Activated T-helper 1 cell treated with Interleukin-2 at 50 U/mL for 16 hours (primary cell): ENCODE data around the gene FASTKD3.

Experiments
- DNase-seq: peaks from one replicate; pipeline ENCODE4 v3.0.0-alpha.2; 2020; ENCODE audit warnings: low read depth

The FASTKD3 gene

GRCh38 chr5:7881091-7881490 is 12.3 kb upstream of the FASTKD3 start:
- DNase-seq = no peak

GRCh38 chr5:7878381-7878873 is 9.6 kb upstream of the FASTKD3 start:
- no peak for DNase-seq

- no peak for DNase-seq
Measured at GRCh38 chr5:7877851-7878250, 9.0 kb upstream of the FASTKD3 start.

GRCh38 chr5:7876867-7877266 is 8.0 kb upstream of the FASTKD3 start:
- DNase-seq = no peak

- no peak for DNase-seq
Measured at GRCh38 chr5:7875151-7875550, 6.3 kb upstream of the FASTKD3 start.

GRCh38 chr5:7874639-7875038 is 5.8 kb upstream of the FASTKD3 start:
- DNase-seq = no peak

- no peak for DNase-seq
Measured at GRCh38 chr5:7873216-7873615, 4.4 kb upstream of the FASTKD3 start.

- no peak for DNase-seq
Measured at GRCh38 chr5:7872517-7873130, 3.8 kb upstream of the FASTKD3 start.

GRCh38 chr5:7871653-7872052 is 2.8 kb upstream of the FASTKD3 start:
- DNase-seq = no peak

GRCh38 chr5:7869474-7870136 is 774 bp upstream of the FASTKD3 start:
- DNase-seq = no peak

GRCh38 chr5:7868427-7868772 is 431 bp downstream of the FASTKD3 start:
- no peak for DNase-seq

- no peak for DNase-seq
Measured at GRCh38 chr5:7867260-7867659, 1.6 kb downstream of the FASTKD3 start.

GRCh38 chr5:7866196-7866595 is 2.6 kb downstream of the FASTKD3 start:
- no peak for DNase-seq

GRCh38 chr5:7857926-7858632 is 10.8 kb downstream of the FASTKD3 start:
- DNase-seq = no peak

- DNase-seq = no peak
Measured at GRCh38 chr5:7857361-7857760, 11.5 kb downstream of the FASTKD3 start.

GRCh38 chr5:7856855-7857254 is 12.0 kb downstream of the FASTKD3 start:
- DNase-seq = no peak

GRCh38 chr5:7855611-7856010 is 13.2 kb downstream of the FASTKD3 start:
- DNase-seq = no peak

GRCh38 chr5:7852988-7853387 is 15.8 kb downstream of the FASTKD3 start:
- DNase-seq = no peak

- no peak for DNase-seq
Measured at GRCh38 chr5:7852542-7852941, 16.3 kb downstream of the FASTKD3 start.

- no peak for DNase-seq
Measured at GRCh38 chr5:7851617-7852289, 17.1 kb downstream of the FASTKD3 start.

- DNase-seq = no peak
Measured at GRCh38 chr5:7851240-7851592, 17.6 kb downstream of the FASTKD3 start.

GRCh38 chr5:7850395-7851239 is 18.2 kb downstream of the FASTKD3 start, which contains the start of gene CFAP90:
Gene CFAP90 (minus strand): TSS chr5:7851133. CDS start chr5:7851021, 112 bp downstream.
- DNase-seq = no peak
